Measurements from ENCODE around the gene INTS11.

DNA sequence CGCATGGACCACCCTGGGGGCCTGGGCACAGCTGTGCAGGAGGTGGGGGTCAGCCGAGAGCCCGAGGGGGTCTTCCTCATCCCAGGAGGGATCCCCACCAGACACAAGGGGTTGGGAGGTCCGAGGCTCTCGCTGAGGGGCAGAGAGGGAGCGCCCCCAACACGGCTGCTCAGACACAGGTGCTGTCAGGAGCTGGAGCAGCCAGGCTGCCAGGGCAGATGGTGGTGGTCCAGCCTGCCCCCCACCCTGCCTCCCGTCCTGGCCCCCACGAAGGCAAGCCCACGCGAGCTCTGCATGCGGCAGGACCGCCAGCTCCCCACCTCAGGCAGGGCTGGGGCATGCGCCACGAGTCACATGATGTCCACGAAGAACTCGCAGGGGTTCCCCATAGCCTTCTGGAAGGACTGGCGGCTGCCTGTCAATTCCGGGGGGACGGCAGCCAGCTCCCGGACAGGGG is 11.4 kb upstream of the INTS11 start:
- TF ChIP-seq EZH2 (IDR thresholded peaks at IDR 0.05; ENCODE audit: insufficient read depth, low read length): no peak
- TF ChIP-seq, protein P1, sequence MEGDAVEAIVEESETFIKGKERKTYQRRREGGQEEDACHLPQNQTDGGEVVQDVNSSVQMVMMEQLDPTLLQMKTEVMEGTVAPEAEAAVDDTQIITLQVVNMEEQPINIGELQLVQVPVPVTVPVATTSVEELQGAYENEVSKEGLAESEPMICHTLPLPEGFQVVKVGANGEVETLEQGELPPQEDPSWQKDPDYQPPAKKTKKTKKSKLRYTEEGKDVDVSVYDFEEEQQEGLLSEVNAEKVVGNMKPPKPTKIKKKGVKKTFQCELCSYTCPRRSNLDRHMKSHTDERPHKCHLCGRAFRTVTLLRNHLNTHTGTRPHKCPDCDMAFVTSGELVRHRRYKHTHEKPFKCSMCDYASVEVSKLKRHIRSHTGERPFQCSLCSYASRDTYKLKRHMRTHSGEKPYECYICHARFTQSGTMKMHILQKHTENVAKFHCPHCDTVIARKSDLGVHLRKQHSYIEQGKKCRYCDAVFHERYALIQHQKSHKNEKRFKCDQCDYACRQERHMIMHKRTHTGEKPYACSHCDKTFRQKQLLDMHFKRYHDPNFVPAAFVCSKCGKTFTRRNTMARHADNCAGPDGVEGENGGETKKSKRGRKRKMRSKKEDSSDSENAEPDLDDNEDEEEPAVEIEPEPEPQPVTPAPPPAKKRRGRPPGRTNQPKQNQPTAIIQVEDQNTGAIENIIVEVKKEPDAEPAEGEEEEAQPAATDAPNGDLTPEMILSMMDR (IDR thresholded peaks at IDR 0.05; ENCODE audit: insufficient read depth, low read depth, low read length): no peak

Measured in astrocyte (in vitro differentiated cells and primary cell).